Activated B cell treated with CpG ODN at 0.5 μM for 24 hours (primary cell): ENCODE results near the gene DDX42. TPM values are rescaled to one million over a fixed set of nuclear protein-coding genes. Genes with fewer than 3 reads are reported as not detected.

ENCODE experiments used
- ATAC-seq: fragments of 200-7000 bp; cut with Tn5 transposase; one replicate; pipeline ENCODE4 v1.10.0; 2021; ENCODE audit warnings: low read depth, mild to moderate bottlenecking, moderate library complexity
- CTCF ChIA-PET: fragments of 350-600 bp; sonication (Branson Sonifier 250); formaldehyde crosslinking; loops from one replicate; lab custom pipeline; 2021; ENCODE audit warnings: antibody characterized with exemption; lab: Charles Lee
- POLR2A ChIA-PET: fragments of 350-600 bp; sonication (Branson Sonifier 250); formaldehyde crosslinking; loops from one replicate; lab custom pipeline; 2021; ENCODE audit warnings: antibody characterized with exemption; lab: Charles Lee
- DNase-seq: peaks from one replicate; pipeline ENCODE4 v3.0.0; 2022
- H3K27ac Mint-ChIP-seq: one replicate; pipeline ENCODE4 v1.8.0; 2020; ENCODE audit warnings: mixed read lengths
- H3K27me3 Mint-ChIP-seq: one replicate; pipeline ENCODE4 v1.8.0; 2021; ENCODE audit warnings: mixed read lengths
- H3K36me3 Mint-ChIP-seq: one replicate; pipeline ENCODE4 v1.8.0; 2021; ENCODE audit warnings: low read depth, mixed read lengths
- H3K4me1 Mint-ChIP-seq: one replicate; pipeline ENCODE4 v1.8.0; 2021; ENCODE audit warnings: mixed read lengths
- H3K4me3 Mint-ChIP-seq: one replicate; pipeline ENCODE4 v1.8.0; 2020; ENCODE audit warnings: mild to moderate bottlenecking, mixed read lengths
- H3K9me3 Mint-ChIP-seq: one replicate; pipeline ENCODE4 v1.8.0; 2020; ENCODE audit warnings: mixed read lengths
- intact Hi-C: fragments of 100-400 bp; cut with micrococcal nuclease; formaldehyde crosslinking; loops from one replicate; pipeline ENCODE4 v1.15.1; 2024
- total RNA-seq: library from RNA; stranded (reverse); gene quantifications from 2 replicates; pipeline ENCODE4 v1.2.3, GENCODE V29; 2022
- TF ChIP-seq, protein P1 (sequence below): fragments of 200-600 bp; IDR thresholded peaks from one replicate; pipeline ENCODE4 v1.8.0; 2022; ENCODE audit warnings: antibody characterized with exemption, mild to moderate bottlenecking

Gene DDX42
- total RNA-seq, 1 donor from 2014 or later, result 160 TPM

DNA sequence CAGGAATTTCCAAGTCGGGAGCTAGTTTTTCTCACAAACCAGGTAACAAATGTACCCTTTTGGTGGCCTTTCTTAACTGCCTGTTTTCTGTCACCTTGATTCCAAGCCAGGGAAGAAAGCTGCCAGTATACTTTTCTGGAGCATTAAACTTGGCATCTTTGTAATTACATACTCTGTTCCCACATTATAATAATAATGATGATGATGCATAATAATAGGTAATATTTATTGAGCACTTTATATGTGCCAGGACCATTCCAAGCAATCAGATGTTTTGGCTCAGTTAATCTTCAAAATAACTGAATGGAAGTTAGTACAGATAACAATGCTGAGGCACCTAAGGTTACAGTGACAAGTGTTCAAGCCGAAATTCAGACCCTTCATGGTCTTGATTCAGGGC, 42.2 kb downstream of the DDX42 start:
- CTCF ChIA-PET, result interaction anchor here (0.6 kb wide), 1 partner anchor 24 kb away, joined by 3 read pairs; no protein-coding TSS in a partner anchor
- Mint-ChIP-seq H3K27me3 (no peaks in the 10 kb centered on the region), H3K27ac (no peak overlapping the region), H3K9me3 (no peaks in the 10 kb centered on the region), H3K4me3 (no peak overlapping the region), H3K36me3 (peaks cover 98% of the 10 kb centered on the region), H3K4me1 (peaks cover 9% of the 10 kb centered on the region)
- ATAC-seq (no peak), DNase-seq (no peak)
- TF ChIP-seq, protein P1, sequence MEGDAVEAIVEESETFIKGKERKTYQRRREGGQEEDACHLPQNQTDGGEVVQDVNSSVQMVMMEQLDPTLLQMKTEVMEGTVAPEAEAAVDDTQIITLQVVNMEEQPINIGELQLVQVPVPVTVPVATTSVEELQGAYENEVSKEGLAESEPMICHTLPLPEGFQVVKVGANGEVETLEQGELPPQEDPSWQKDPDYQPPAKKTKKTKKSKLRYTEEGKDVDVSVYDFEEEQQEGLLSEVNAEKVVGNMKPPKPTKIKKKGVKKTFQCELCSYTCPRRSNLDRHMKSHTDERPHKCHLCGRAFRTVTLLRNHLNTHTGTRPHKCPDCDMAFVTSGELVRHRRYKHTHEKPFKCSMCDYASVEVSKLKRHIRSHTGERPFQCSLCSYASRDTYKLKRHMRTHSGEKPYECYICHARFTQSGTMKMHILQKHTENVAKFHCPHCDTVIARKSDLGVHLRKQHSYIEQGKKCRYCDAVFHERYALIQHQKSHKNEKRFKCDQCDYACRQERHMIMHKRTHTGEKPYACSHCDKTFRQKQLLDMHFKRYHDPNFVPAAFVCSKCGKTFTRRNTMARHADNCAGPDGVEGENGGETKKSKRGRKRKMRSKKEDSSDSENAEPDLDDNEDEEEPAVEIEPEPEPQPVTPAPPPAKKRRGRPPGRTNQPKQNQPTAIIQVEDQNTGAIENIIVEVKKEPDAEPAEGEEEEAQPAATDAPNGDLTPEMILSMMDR, result no peak
- intact Hi-C loops, result no loop called here
- POLR2A ChIA-PET, result interaction anchor here (1.2 kb wide), 1 partner anchor 42 kb away, joined by 5 read pairs; the partner anchor contains the start of genes CCDC47 and DDX42

DNA sequence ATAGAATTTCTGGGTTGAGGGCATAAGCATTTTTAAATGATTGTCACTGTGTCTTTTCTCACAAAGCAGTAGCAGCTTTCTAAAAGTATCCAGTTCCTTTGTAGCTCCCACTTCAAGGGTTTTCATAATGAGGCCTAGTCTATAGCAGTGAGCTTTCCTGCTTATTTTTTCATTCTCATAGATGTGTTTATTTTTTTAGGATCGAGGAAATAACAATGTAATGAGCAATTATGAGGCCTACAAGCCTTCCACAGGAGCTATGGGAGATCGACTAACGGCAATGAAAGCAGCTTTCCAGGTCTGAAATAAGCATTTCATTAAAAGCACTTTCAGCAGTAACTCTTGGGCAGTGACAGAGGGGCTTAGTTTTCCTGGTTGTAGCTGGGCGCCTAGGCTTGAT, 42.7 kb downstream of the DDX42 start:
- Mint-ChIP-seq H3K36me3 (peaks cover 98% of the 10 kb centered on the region), H3K27ac (no peak overlapping the region)
- TF ChIP-seq, protein P1, result no peak

DNA sequence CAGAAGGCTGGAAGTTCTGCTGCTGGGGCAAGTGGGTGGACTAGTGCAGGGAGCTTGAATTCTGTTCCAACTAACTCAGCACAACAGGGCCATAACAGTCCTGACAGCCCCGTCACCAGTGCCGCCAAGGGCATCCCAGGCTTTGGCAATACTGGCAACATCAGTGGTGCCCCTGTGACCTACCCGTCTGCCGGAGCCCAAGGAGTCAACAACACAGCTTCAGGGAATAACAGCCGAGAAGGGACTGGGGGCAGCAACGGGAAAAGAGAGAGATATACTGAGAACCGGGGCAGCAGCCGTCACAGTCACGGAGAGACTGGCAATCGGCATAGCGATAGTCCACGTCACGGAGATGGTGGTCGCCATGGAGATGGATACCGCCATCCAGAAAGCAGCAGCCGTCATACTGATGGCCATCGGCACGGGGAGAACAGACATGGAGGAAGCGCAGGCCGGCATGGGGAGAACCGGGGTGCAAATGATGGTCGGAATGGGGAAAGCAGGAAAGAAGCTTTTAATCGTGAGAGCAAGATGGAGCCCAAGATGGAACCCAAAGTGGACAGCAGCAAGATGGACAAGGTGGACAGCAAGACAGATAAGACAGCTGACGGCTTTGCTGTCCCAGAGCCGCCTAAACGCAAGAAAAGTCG, 43.9 kb downstream of the DDX42 start:
- Mint-ChIP-seq H3K27ac (no peak overlapping the region), H3K27me3 (no peaks in the 10 kb centered on the region), H3K4me1 (peaks cover 22% of the 10 kb centered on the region), H3K4me3 (no peak overlapping the region), H3K9me3 (no peaks in the 10 kb centered on the region), H3K36me3 (peaks cover 98% of the 10 kb centered on the region)
- ATAC-seq (no peak), DNase-seq (no peak)
- CTCF ChIA-PET, result interaction anchor here (0.6 to 1.5 kb wide), 2 partner anchors 17 to 19 kb away, joined by 3 read pairs; no protein-coding TSS in a partner anchor
- TF ChIP-seq, protein P1, result no peak
- POLR2A ChIA-PET, result interaction anchor here (1.2 to 1.8 kb wide), 2 partner anchors 9 to 45 kb away, joined by 3 to 10 read pairs; partner anchors contain the start of genes CCDC47 and DDX42
- intact Hi-C loops, result no loop called here

More for the DNA sequence above, 42.7 kb downstream of the DDX42 start:
- ATAC-seq (no peak), DNase-seq (no peak)
- Mint-ChIP-seq H3K4me3 (no peak overlapping the region), H3K4me1 (peaks cover 10% of the 10 kb centered on the region), H3K27me3 (no peaks in the 10 kb centered on the region), H3K9me3 (no peaks in the 10 kb centered on the region)
- ChIA-PET POLR2A (interaction anchor here (1.2 kb wide), 2 partner anchors 10 to 43 kb away, joined by 3 to 5 read pairs; partner anchors contain the start of genes CCDC47 and DDX42), CTCF (interaction anchor here (0.6 kb wide), 1 partner anchor 23 kb away, joined by 3 read pairs; no protein-coding TSS in a partner anchor)
- intact Hi-C loops, result no loop called here

DNA sequence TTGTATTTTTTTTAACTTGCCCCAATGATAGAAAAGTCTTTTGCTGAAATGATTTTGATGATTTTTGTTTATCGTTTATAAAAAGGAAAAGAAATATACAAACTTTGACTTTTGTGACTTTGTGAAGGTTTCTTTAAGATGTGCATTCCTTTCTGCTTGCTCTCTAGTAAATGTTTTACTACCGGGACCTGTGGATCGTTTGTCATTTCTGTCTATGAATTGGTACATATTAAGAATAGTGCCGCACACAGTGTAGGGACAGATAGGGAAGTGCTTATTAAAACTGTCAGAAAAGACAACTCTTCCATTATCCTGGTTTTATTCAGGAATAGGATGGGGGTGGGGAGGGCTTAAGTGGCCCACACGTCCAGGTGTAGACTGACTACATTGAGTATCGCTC, 45.2 kb downstream of the DDX42 start:
- Mint-ChIP-seq H3K27ac (peak overlapping the region; percentile 10), H3K36me3 (peaks cover 96% of the 10 kb centered on the region), H3K9me3 (no peaks in the 10 kb centered on the region), H3K4me3 (no peak overlapping the region), H3K4me1 (peaks cover 25% of the 10 kb centered on the region), H3K27me3 (no peaks in the 10 kb centered on the region)
- TF ChIP-seq, protein P1, result no peak
- intact Hi-C loops, result no loop called here
- ChIA-PET CTCF (interaction anchor here (1.5 kb wide), 1 partner anchor 15 kb away, joined by 3 read pairs; no protein-coding TSS in a partner anchor), POLR2A (interaction anchor here (1.8 kb wide), 1 partner anchor 46 kb away, joined by 10 read pairs; the partner anchor contains the start of genes CCDC47 and DDX42)
- DNase-seq, result no peak
- ATAC-seq, result no peak
